ENCODE results near the gene ARHGAP8.

GRCh38 chr22:44765571-44766285, 13.4 kb downstream of the ARHGAP8 start:
- TF ChIP-seq CTCF (IDR thresholded peaks at IDR 0.05) (no peak), MAX (IDR thresholded peaks at IDR 0.05) (no peak), POLR2A (IDR thresholded peaks at IDR 0.05; ENCODE audit: low read length) (no peak), RNF2 (IDR thresholded peaks at IDR 0.05; ENCODE audit: borderline replicate concordance, low read depth) (no peak), CHD2 (IDR thresholded peaks at IDR 0.05; ENCODE audit: low read length, partially characterized antibody) (no peak), RFX5 (IDR thresholded peaks at IDR 0.05) (no peak), ATOH8 (CRISPR knock-in tag; IDR thresholded peaks at IDR 0.05; ENCODE audit: low read depth) (no peak), USF2 (IDR thresholded peaks at IDR 0.05) (no peak), ZNF302 (CRISPR knock-in tag; IDR thresholded peaks at IDR 0.05) (no peak), ESRRA (IDR thresholded peaks at IDR 0.05; ENCODE audit: borderline replicate concordance, low read length) (no peak), CEBPB (IDR thresholded peaks at IDR 0.05) (no peak)

All from A549 (cell line).